ENCODE data around the gene BSN. TPM values are rescaled to one million over a fixed set of nuclear protein-coding genes. Genes with fewer than 3 reads are reported as not detected.

The BSN gene
- polyA plus RNA-seq, 1 donor (not counting 4 experiments of a cell fraction or from before 2014, with no cell fraction given) = under 0.01 TPM

- no peak overlapping the region for H3K4me3 ChIP-seq (ENCODE audit: control insufficient read depth in 2 of 3, extremely low read depth in 1 of 3, insufficient read depth in 2 of 3, low read depth in 1 of 3, low read length in 3 of 3)
- no peaks in the 10 kb centered on the region for H3K79me2 ChIP-seq (ENCODE audit: control insufficient read depth, insufficient read depth, low read length)
- no peaks in the 10 kb centered on the region for H3K9me3 ChIP-seq (ENCODE audit: control insufficient read depth, low read depth, low read length)
- H3K9ac ChIP-seq (ENCODE audit: control insufficient read depth, extremely low read depth, insufficient read depth, low read length) = no peak overlapping the region
- H3K27me3 ChIP-seq (ENCODE audit: control insufficient read depth, extremely low read depth, insufficient read depth, low read length) = no peaks in the 10 kb centered on the region
- no peak overlapping the region for H2AFZ ChIP-seq (ENCODE audit: control insufficient read depth, low read length)
- peaks cover 0 to 10% of the 10 kb centered on the region in 2 experiments for H3K36me3 ChIP-seq (ENCODE audit: control insufficient read depth in 2 of 2, extremely low read depth in 1 of 2, insufficient read depth in 2 of 2, low read length in 2 of 2)
- DNase-seq (ENCODE audit: low read depth, low spot score) = no peak
- H4K20me1 ChIP-seq (ENCODE audit: control insufficient read depth, extremely low read depth, insufficient read depth, low read length) = no peaks in the 10 kb centered on the region
- no peaks in the 10 kb centered on the region for H3K4me1 ChIP-seq (ENCODE audit: control insufficient read depth, extremely low read depth, insufficient read depth, low read length)
- dilution Hi-C loops (cut with MboI; ENCODE audit: extremely low pct_ligation_motif_present, low sequenced_read_pairs) = no loop called here
- FAIRE-seq = no peak
- H3K4me2 ChIP-seq (ENCODE audit: control insufficient read depth, extremely low read depth, insufficient read depth, low read depth, low read length) = no peak overlapping the region
- H3K9me1 ChIP-seq (ENCODE audit: control insufficient read depth, extremely low read depth, insufficient read depth, low read length) = no peaks in the 10 kb centered on the region
- no peak for TF ChIP-seq CTCF (optimal IDR thresholded peaks at IDR 0.05 in 1 of 3, IDR thresholded peaks at IDR 0.05 in 1 of 3, conservative IDR thresholded peaks at IDR 0.05 in 1 of 3; ENCODE audit: extremely low read depth in 1 of 3, insufficient read depth in 2 of 3, low read length in 3 of 3)
- no peak for TF ChIP-seq EZH2 (IDR thresholded peaks at IDR 0.05; ENCODE audit: low read length)
- no peak overlapping the region for H3K27ac ChIP-seq (ENCODE audit: control insufficient read depth, insufficient read depth, low read length)
These were observed 45.2 kb upstream of the BSN start for GRCh38 chr3:49509028-49509561.

- H4K20me1 ChIP-seq (ENCODE audit: control insufficient read depth, extremely low read depth, insufficient read depth, low read length) = no peaks in the 10 kb centered on the region
- FAIRE-seq (no peak), DNase-seq (ENCODE audit: low read depth, low spot score) (no peak)
- H3K4me2 ChIP-seq (ENCODE audit: control insufficient read depth, extremely low read depth, insufficient read depth, low read depth, low read length) = no peak overlapping the region
- H2AFZ ChIP-seq (ENCODE audit: control insufficient read depth, low read length) = no peak overlapping the region
- dilution Hi-C loops (cut with MboI; ENCODE audit: extremely low pct_ligation_motif_present, low sequenced_read_pairs) = no loop called here
- H3K79me2 ChIP-seq (ENCODE audit: control insufficient read depth, insufficient read depth, low read length) = no peaks in the 10 kb centered on the region
- TF ChIP-seq CTCF (optimal IDR thresholded peaks at IDR 0.05 in 1 of 3, IDR thresholded peaks at IDR 0.05 in 1 of 3, conservative IDR thresholded peaks at IDR 0.05 in 1 of 3; ENCODE audit: extremely low read depth in 1 of 3, insufficient read depth in 2 of 3, low read length in 3 of 3) = no peak
- TF ChIP-seq EZH2 (IDR thresholded peaks at IDR 0.05; ENCODE audit: low read length) = no peak
- no peaks in the 10 kb centered on the region for H3K4me1 ChIP-seq (ENCODE audit: control insufficient read depth, extremely low read depth, insufficient read depth, low read length)
- H3K27ac ChIP-seq (ENCODE audit: control insufficient read depth, insufficient read depth, low read length) = no peak overlapping the region
- no peak overlapping the region for H3K9ac ChIP-seq (ENCODE audit: control insufficient read depth, extremely low read depth, insufficient read depth, low read length)
- H3K27me3 ChIP-seq (ENCODE audit: control insufficient read depth, extremely low read depth, insufficient read depth, low read length) = no peaks in the 10 kb centered on the region
- H3K4me3 ChIP-seq (ENCODE audit: control insufficient read depth in 2 of 3, extremely low read depth in 1 of 3, insufficient read depth in 2 of 3, low read depth in 1 of 3, low read length in 3 of 3) = no peak overlapping the region
- H3K9me3 ChIP-seq (ENCODE audit: control insufficient read depth, low read depth, low read length) = no peaks in the 10 kb centered on the region
- peaks cover 0 to 12% of the 10 kb centered on the region in 2 experiments for H3K36me3 ChIP-seq (ENCODE audit: control insufficient read depth in 2 of 2, extremely low read depth in 1 of 2, insufficient read depth in 2 of 2, low read length in 2 of 2)
- H3K9me1 ChIP-seq (ENCODE audit: control insufficient read depth, extremely low read depth, insufficient read depth, low read length) = no peaks in the 10 kb centered on the region
These were observed 42.6 kb upstream of the BSN start for GRCh38 chr3:49511639-49512038.
